VCaP (cell line): ENCODE data around the gene FOXA2.

Source experiments
- H3K27ac ChIP-seq: fragments of 450-650 bp; 2 replicates; pipeline ENCODE4 v1.5.1; 2017
- CTCF ChIP-seq: fragments of 450-650 bp; conservative IDR thresholded peaks from 2 replicates; pipeline ENCODE4 v1.5.1; 2017; ENCODE audit warnings: mild to moderate bottlenecking, moderate library complexity

Gene FOXA2

GRCh38 chr20:22578221-22579118, 5.9 kb downstream of the FOXA2 start:
- H3K27ac ChIP-seq = no peak overlapping the region; the same call in 1 of the 2 replicates
- TF ChIP-seq CTCF = no peak

GRCh38 chr20:22577515-22578220, 6.7 kb downstream of the FOXA2 start:
- TF ChIP-seq CTCF = no peak
- no peak overlapping the region for H3K27ac ChIP-seq

GRCh38 chr20:22576733-22577514, 7.4 kb downstream of the FOXA2 start:
- H3K27ac ChIP-seq = no peak overlapping the region
- no peak for TF ChIP-seq CTCF

GRCh38 chr20:22576273-22576672, 8.1 kb downstream of the FOXA2 start:
- no peak for TF ChIP-seq CTCF
- H3K27ac ChIP-seq = no peak overlapping the region

GRCh38 chr20:22575737-22576136, 8.6 kb downstream of the FOXA2 start:
- no peak overlapping the region for H3K27ac ChIP-seq
- no peak for TF ChIP-seq CTCF

- TF ChIP-seq CTCF = no peak
- H3K27ac ChIP-seq = no peak overlapping the region
Measured at GRCh38 chr20:22575087-22575721, 9.2 kb downstream of the FOXA2 start.
